HCT116 (cell line): ENCODE data around the gene B3GNT5. TPM values are rescaled to one million over a fixed set of nuclear protein-coding genes. Genes with fewer than 3 reads are reported as not detected.
A peak's percentile ranks its signal among the peaks of the same experiment; 100 is the strongest.

Source experiments
- ATAC-seq: fragments of 200-7000 bp; cut with Tn5 transposase; 2 replicates; pipeline ENCODE4 v1.9.1; 2020; ENCODE audit warnings: mild to moderate bottlenecking, moderate library complexity
- BruUV-seq: library from RNA; stranded (reverse); fragments of 400-500 nt; replicated peaks from 2 replicates; lab custom pipeline; 2021; lab: Mats Ljungman, UMichigan
- CTCF ChIA-PET: fragments of 300-600 bp; sonication (Branson Sonifier 250); formaldehyde crosslinking; loops from one replicate; lab custom pipeline; 2021; ENCODE audit warnings: antibody characterized with exemption; lab: Charles Lee
- POLR2A ChIA-PET: fragments of 300-600, 350-600 bp; sonication (Branson Sonifier 250); formaldehyde crosslinking; loops from one replicate; lab custom pipeline; 2021; ENCODE audit warnings: antibody characterized with exemption; lab: Charles Lee
- RAD21 ChIA-PET, 2 experiments: fragments of 300-600 bp; sonication (Branson Sonifier 250); formaldehyde crosslinking; loops; one replicate each; lab custom pipeline; 2023; ENCODE audit warnings: low total read pairs in 2 of 2; ENCODE audit not compliant: uncharacterized antibody in 2 of 2, unreplicated experiment in 2 of 2, low non-redundant PET in 1 of 2; lab: Charles Lee
- DNase-seq: peaks from one replicate; pipeline ENCODE4 v3.0.0-alpha.2; 2010; ENCODE audit warnings: low read depth, low spot score
- H2AFZ ChIP-seq: fragments of 200-600 bp; shearing (Covaris generic), sonication (generic); 2 replicates; pipeline ENCODE4 v1.6.1; 2017; ENCODE audit warnings: low read depth, mixed run types, mixed read lengths, antibody characterized with exemption, low read length; ENCODE audit not compliant: poor library complexity, severe bottlenecking
- H3K27ac ChIP-seq: 2 replicates; pipeline ENCODE4 v1.5.1; 2012; ENCODE audit warnings: low read depth, low read length
- H3K27me3 ChIP-seq: fragments of 200-600 bp; sonication (generic); 2 replicates; pipeline ENCODE4 v1.6.1; 2016; ENCODE audit warnings: mixed run types, low read length, mixed read lengths; ENCODE audit not compliant: insufficient read depth
- H3K36me3 ChIP-seq, 2 experiments: fragments of 200-500 bp in 1 of 2; fragments of 200-600 bp in 1 of 2; sonication (Bioruptor generic) in 1 of 2; sonication (generic) in 1 of 2; 2 replicates each; pipeline versions ENCODE4 v1.5.1 to v1.6.1; 2014 to 2016; ENCODE audit warnings: low read length in 2 of 2, inconsistent platforms in 1 of 2, mixed read lengths in 1 of 2, mixed run types in 1 of 2; ENCODE audit not compliant: insufficient read depth in 2 of 2, control insufficient read depth in 1 of 2
- H3K4me1 ChIP-seq, 2 experiments: fragments of 200-600 bp in 1 of 2; sonication (generic) in 1 of 2; 2 replicates each; pipeline versions ENCODE4 v1.5.1 to v1.6.1; 2012 to 2017; ENCODE audit warnings: low read length in 2 of 2, inconsistent platforms in 1 of 2, mild to moderate bottlenecking in 1 of 2, mixed read lengths in 1 of 2, mixed run types in 1 of 2, moderate library complexity in 1 of 2; ENCODE audit not compliant: insufficient read depth in 2 of 2, control insufficient read depth in 1 of 2
- H3K4me2 ChIP-seq: fragments of 200-600 bp; sonication (generic); 2 replicates; pipeline ENCODE4 v1.6.1; 2017; ENCODE audit warnings: mixed run types, low read length, mixed read lengths
- H3K4me3 ChIP-seq, 2 experiments: fragments of 200-600 bp in 1 of 2; sonication (generic) in 1 of 2; replicated peaks in 1 of 2; 2 replicates each; pipeline ENCODE4 v1.5.1; 2011 to 2016; ENCODE audit warnings: low read length in 2 of 2, control low read depth in 1 of 2, low read depth in 1 of 2, mild to moderate bottlenecking in 1 of 2, mixed read lengths in 1 of 2, mixed run types in 1 of 2
- H3K79me2 ChIP-seq: fragments of 200-600 bp; sonication (generic); 2 replicates; pipeline ENCODE4 v1.6.1; 2017; ENCODE audit warnings: mild to moderate bottlenecking, mixed run types, low read length, moderate library complexity, mixed read lengths; ENCODE audit not compliant: insufficient read depth
- H3K9ac ChIP-seq: fragments of 200-600 bp; sonication (generic); 2 replicates; pipeline ENCODE4 v1.6.1; 2016; ENCODE audit warnings: low read length, mixed read lengths
- H3K9me2 ChIP-seq: fragments of 200-600 bp; sonication (generic), shearing (Covaris generic); 2 replicates; pipeline ENCODE4 v1.6.1; 2017; ENCODE audit warnings: mixed run types, mild to moderate bottlenecking, moderate library complexity; ENCODE audit not compliant: insufficient read depth
- H3K9me3 ChIP-seq, 2 experiments: fragments of 200-500 bp in 1 of 2; fragments of 200-600 bp in 1 of 2; sonication (Bioruptor generic) in 1 of 2; sonication (generic) in 1 of 2; 2 replicates each; pipeline ENCODE4 v1.6.1; 2014 to 2017; ENCODE audit warnings: low read length in 2 of 2, mixed read lengths in 2 of 2, inconsistent platforms in 1 of 2, low read depth in 1 of 2, mild to moderate bottlenecking in 1 of 2, mixed run types in 1 of 2, moderate library complexity in 1 of 2; ENCODE audit not compliant: control insufficient read depth in 1 of 2, insufficient read depth in 1 of 2
- H4K20me1 ChIP-seq: fragments of 200-600 bp; sonication (generic), shearing (Covaris generic); 2 replicates; pipeline ENCODE4 v1.6.1; 2017; ENCODE audit warnings: mixed run types, mild to moderate bottlenecking, moderate library complexity; ENCODE audit not compliant: insufficient read depth
- MAX ChIP-seq: IDR thresholded peaks from 2 replicates; pipeline ENCODE4 v1.6.1; 2012
- RAD21 ChIP-seq: IDR thresholded peaks from 2 replicates; pipeline ENCODE4 v1.6.1; 2012; ENCODE audit warnings: low read depth, mild to moderate bottlenecking
- TCF7L2 ChIP-seq: IDR thresholded peaks from 2 replicates; pipeline ENCODE4 v1.7.0; 2011; ENCODE audit warnings: borderline replicate concordance, inconsistent platforms; ENCODE audit not compliant: insufficient read depth, insufficient read length; ENCODE audit errors: extremely low read depth
- ZFX ChIP-seq: fragments of 450-650 bp; IDR thresholded peaks from 2 replicates; pipeline ENCODE4 v1.6.1; 2017
- intact Hi-C: fragments of 100-400 bp; cut with micrococcal nuclease; formaldehyde crosslinking; loops from 2 replicates; pipeline ENCODE4 v1.10.0; 2022
- total RNA-seq: library from RNA; stranded (reverse); gene quantifications from one replicate; pipeline ENCODE4 v1.2.1, GENCODE V29; 2021; ENCODE audit not compliant: unreplicated experiment
- TF ChIP-seq, protein P1 (sequence below): IDR thresholded peaks from 2 replicates; pipeline ENCODE4 v1.6.1; 2012

The B3GNT5 gene
- total RNA-seq, 1 experiment from 2014 or later, result 25.3 TPM

- BruUV-seq, result TSS peak; percentile 3
Observed at GRCh38 chr3:183253528-183254486, 754 bp downstream of the B3GNT5 start.

More at GRCh38 chr3:183253528-183254486, 754 bp downstream of the B3GNT5 start:
- Histone ChIP-seq H4K20me1 (peaks cover 5% of the 10 kb centered on the region; the same call in 1 of the 2 replicates), H3K27ac (peak overlapping the region; percentile 73), H3K9ac (peak overlapping the region; percentile 85), H2AFZ (no peak overlapping the region), H3K9me2 (no peaks in the 10 kb centered on the region), H3K79me2 (peaks cover 50% of the 10 kb centered on the region), H3K4me1 (peaks cover 9 to 21% of the 10 kb centered on the region in 2 experiments; a peak in 3 of 4 replicates), H3K27me3 (no peaks in the 10 kb centered on the region), H3K4me2 (peak overlapping the region; percentile 87), H3K9me3 (no peaks in the 10 kb centered on the region), H3K4me3 (peak overlapping the region; percentile 86 to 92), H3K36me3 (no peaks in the 10 kb centered on the region)
- DNase-seq (no peak), ATAC-seq (peak; percentile 53)
- intact Hi-C loops, result loop anchor here (2.0 kb wide), 1 partner anchor 129 kb away; no protein-coding TSS in a partner anchor
- RAD21 ChIA-PET, result no interaction called here
- CTCF ChIA-PET, result interaction anchor here (1.7 kb wide), 1 partner anchor 129 kb away, joined by 6 read pairs; no protein-coding TSS in a partner anchor
- POLR2A ChIA-PET, result no interaction called here
- TF ChIP-seq, protein P1, sequence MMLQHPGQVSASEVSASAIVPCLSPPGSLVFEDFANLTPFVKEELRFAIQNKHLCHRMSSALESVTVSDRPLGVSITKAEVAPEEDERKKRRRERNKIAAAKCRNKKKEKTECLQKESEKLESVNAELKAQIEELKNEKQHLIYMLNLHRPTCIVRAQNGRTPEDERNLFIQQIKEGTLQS, result no peak
- TF ChIP-seq RAD21, result peak; percentile 43
- TF ChIP-seq TCF7L2, result peak; percentile 70
- peak; percentile 96 for TF ChIP-seq ZFX
- TF ChIP-seq MAX, result no peak
